GM04504 (cell line): ENCODE data around the gene MPL.
A peak's percentile ranks its signal among the peaks of the same experiment; 100 is the strongest.
"Not testable (repeated sequence)": the region's sequence is repeated elsewhere in the genome, so short reads cannot be mapped to it uniquely, and the experiment has no call there.

Source experiments
- DNase-seq: peaks from one replicate; pipeline ENCODE4 v3.0.0-alpha.2; 2012; ENCODE audit warnings: low read depth

Gene MPL

GRCh38 chr1:43379476-43379875 is 41.9 kb downstream of the MPL start:
- DNase-seq, result no peak

DNA sequence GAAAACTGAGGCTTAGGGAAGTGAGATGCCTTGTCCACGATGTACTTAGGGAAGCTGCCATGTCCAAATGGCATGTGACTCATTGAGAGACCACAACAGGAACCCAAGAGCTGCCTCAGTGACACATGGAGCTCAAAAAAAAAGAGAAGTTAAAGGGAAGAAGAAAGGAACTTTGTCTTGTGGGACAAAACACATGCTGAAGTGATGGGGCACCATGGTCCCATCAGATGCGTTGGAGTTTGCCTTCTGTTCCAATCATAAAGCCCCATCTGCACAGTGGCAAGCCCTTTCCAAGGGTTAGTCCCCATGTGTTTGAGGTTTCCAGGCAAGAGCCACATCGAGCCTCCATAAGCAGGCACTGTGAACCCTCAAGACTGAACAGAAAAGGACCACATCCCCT is 44.0 kb downstream of the MPL start:
- no peak for DNase-seq

GRCh38 chr1:43382027-43382779 is 44.6 kb downstream of the MPL start:
- DNase-seq, result no peak

- DNase-seq, result no peak
Observed at GRCh38 chr1:43383449-43383848, 45.8 kb downstream of the MPL start.

- DNase-seq, result no peak
Observed at GRCh38 chr1:43386676-43387075, 49.1 kb downstream of the MPL start.

GRCh38 chr1:43387976-43388599 is 50.5 kb downstream of the MPL start:
- no peak for DNase-seq

- no peak for DNase-seq
Observed at GRCh38 chr1:43388613-43389012, 51.0 kb downstream of the MPL start.

DNA sequence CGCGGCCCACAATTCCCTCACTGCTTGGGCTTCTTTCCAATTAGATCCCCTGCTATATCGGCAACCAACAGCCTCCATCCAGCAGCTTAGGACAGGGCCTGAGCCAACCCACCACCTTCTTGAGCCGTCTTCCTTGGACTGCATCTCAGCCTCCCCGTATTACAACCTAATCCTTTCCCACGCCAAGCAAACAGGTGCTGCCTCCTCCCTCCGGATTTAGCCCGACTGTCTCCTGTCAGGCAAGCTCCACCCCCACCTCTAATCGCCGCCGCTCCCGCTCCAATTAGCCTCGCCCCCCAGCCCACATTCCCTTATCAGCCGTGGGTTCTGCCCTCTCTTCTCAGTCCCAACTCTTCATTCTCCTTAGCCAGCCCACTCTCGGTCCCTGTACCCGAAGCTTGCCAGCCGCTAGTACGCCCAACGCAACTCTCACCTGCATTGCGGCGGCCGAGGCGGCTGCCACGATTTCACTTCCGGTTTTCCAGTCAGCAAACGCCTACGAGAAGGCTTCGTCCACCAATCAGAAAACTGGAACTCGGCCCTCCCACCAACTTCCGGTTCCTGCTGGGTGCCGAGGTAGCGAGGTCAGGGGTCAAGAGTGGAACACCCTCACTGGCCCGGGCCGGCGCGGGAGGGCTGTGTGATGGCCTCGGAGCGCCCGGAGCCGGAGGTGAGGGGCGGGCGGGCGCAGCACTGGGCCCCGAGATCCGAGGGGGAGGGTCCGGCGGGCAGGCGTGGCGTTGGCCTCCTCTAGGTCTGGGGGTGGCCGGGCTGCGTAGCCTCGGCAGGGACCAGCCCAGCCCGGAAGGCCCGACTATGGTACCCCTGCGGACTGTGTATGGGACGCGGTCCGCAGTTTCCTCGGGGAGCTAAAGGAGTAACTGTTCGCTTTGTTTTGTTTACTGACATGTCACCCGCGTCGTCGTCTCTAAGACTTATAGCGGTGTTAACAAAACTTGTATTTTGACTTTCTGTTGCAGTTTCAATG is 52.0 kb downstream of the MPL start, which contains the start of the genes MED8 and SZT2:
Gene MED8, minus strand, starts transcription at position 475 of the 988 bp plus-strand sequence. Its CDS starts 36 bp downstream, at position 439.
Gene SZT2, plus strand, starts transcription at position 574 of the 988 bp plus-strand sequence. Its CDS starts 70 bp downstream, at position 644.
- DNase-seq, result peak; percentile 87

GRCh38 chr1:43392702-43393101 is 55.1 kb downstream of the MPL start:
- DNase-seq, result no peak

DNA sequence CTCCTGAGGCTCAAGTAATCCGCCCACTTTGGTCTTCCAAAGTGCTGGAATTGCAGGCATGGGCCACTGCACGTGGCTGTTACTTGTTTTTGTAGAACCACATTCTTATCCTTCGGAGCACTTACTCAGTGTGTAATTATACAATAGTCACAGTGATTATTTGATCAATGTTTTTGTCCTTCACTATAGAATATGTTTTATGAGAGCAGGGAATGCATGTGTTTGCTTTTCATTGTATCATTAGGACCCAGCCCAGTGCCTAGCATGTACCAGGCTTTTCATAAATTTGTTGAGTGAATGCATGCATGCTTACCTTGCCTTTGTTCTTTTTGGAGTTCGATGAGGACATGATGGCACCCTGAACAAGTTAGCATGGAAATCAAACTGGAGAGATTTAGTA is 57.9 kb downstream of the MPL start:
- DNase-seq, result no peak

GRCh38 chr1:43396059-43396458 is 58.4 kb downstream of the MPL start:
- no peak for DNase-seq

GRCh38 chr1:43398227-43398626 is 60.6 kb downstream of the MPL start:
- no peak for DNase-seq

- DNase-seq, result not testable (repeated sequence)
Observed at GRCh38 chr1:43400441-43400840, 62.8 kb downstream of the MPL start.

DNA sequence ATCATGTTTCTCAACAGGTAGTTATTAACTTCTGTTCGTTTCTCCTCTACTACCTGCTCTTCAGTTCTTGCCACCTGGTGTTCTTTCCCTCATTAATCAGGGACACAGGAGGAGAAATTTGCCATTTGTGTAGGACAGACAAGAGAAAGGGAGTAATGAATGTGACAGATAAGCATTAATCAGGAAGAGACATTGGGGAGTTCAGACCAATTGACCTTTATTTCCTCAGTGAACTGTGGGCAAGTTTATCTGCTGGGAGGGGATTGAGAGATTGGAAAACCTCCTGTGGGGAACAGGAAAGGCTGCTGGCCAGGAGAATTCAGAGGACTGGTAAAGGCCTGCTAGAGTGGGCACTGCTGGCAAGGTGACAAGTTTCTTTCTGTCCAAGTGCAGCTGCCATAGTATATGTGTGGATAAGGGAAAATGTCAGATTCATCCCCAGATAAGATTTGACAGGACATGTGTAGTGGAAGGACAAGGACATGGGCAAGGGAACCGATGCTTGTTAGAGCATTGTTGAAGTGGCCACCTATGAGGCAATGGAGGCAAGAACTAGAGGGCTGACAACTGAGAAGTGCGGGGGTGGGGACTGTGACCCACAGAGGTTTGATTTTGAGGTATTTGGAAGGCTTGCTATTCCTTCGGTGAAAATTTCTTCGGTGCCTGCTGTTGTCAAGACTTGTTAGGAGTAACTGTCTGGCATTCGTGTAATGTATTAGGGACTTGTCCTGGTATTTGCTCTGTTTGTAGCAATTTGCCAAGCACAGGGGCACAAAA is 64.7 kb downstream of the MPL start:
- no peak for DNase-seq
